K562 (cell line): ENCODE measurements around the gene EGLN3. TPM values are rescaled to one million over a fixed set of nuclear protein-coding genes. Genes with fewer than 3 reads are reported as not detected.
A peak's percentile ranks its signal among the peaks of the same experiment; 100 is the strongest.

Experiments used
- ATAC-seq: fragments of 200-7000 bp; cut with Tn5 transposase; 3 replicates; pipeline ENCODE4 v1.9.1; 2020; ENCODE audit warnings: moderate library complexity
- BruUV-seq: library from RNA; stranded (reverse); fragments of 400-500 nt; replicated peaks from 2 replicates; lab custom pipeline; 2021; lab: Mats Ljungman, UMichigan
- CTCF ChIA-PET: fragments of 300-600 bp; formaldehyde crosslinking; extraction: SDS; loops from one replicate; lab custom pipeline; 2021; ENCODE audit warnings: low intra/inter-chr PET ratio; lab: Yijun Ruan, JAX
- POLR2A ChIA-PET: fragments of 300-600, 350-650 bp; sonication (Branson Sonifier 250); formaldehyde crosslinking; extraction: SDS; loops from one replicate; lab custom pipeline; 2021; ENCODE audit warnings: antibody characterized with exemption, inconsistent platforms; lab: Yijun Ruan, JAX
- DNase-seq, 4 experiments: peaks; one replicate each; pipeline versions ENCODE4 v3.0.0 to v3.0.0-alpha.2; 2011 to 2018; ENCODE audit warnings: low spot score in 3 of 4, mixed read lengths in 3 of 4; ENCODE audit errors: extremely low read depth in 1 of 4
- FAIRE-seq: peaks from 2 replicates; lab custom pipeline; 2011; peaks lifted over from hg19 to GRCh38; lab: Jason Lieb, UNC
- H2AFZ ChIP-seq: 2 replicates; pipeline ENCODE4 v1.6.0; 2011; ENCODE audit warnings: low read depth, low read length, control low read depth, inconsistent platforms
- H3K27ac ChIP-seq: fragments of 200-600 bp; 3 replicates; pipeline ENCODE4 v1.8.0; 2011; ENCODE audit warnings: low read depth, mild to moderate bottlenecking, control low read depth, inconsistent platforms, low read length, moderate library complexity, mixed read lengths; ENCODE audit errors: extremely low read depth
- H3K27me3 ChIP-seq, 2 experiments: fragments of 300-600 bp in 1 of 2; 2 replicates in 1 of 2; 3 replicates in 1 of 2; pipeline versions ENCODE4 v1.6.0 to v1.8.0; 2011; ENCODE audit warnings: inconsistent platforms in 2 of 2, low read length in 2 of 2, mild to moderate bottlenecking in 1 of 2, mixed read lengths in 1 of 2, moderate library complexity in 1 of 2; ENCODE audit not compliant: control insufficient read depth in 2 of 2, insufficient read depth in 2 of 2
- H3K36me3 ChIP-seq: fragments of 300-600 bp; 3 replicates; pipeline ENCODE4 v1.8.0; 2011; ENCODE audit warnings: mild to moderate bottlenecking, low read length, inconsistent platforms; ENCODE audit not compliant: control insufficient read depth, insufficient read depth
- H3K4me1 ChIP-seq, 2 experiments: fragments of 200-600 bp in 1 of 2; replicated peaks in 1 of 2; 2 replicates in 1 of 2; 3 replicates in 1 of 2; pipeline versions ENCODE4 v1.5.1 to v1.8.0; 2011; ENCODE audit warnings: inconsistent platforms in 2 of 2, low read length in 2 of 2, mild to moderate bottlenecking in 1 of 2, mixed read lengths in 1 of 2, moderate library complexity in 1 of 2; ENCODE audit not compliant: control insufficient read depth in 2 of 2, insufficient read depth in 2 of 2
- H3K4me2 ChIP-seq: 2 replicates; pipeline ENCODE4 v1.6.1; 2011; ENCODE audit warnings: low read length, control low read depth, inconsistent platforms, mixed read lengths; ENCODE audit not compliant: insufficient read depth
- H3K4me3 ChIP-seq: fragments of 200-600 bp; sonication (generic), shearing (Covaris generic); 2 replicates; pipeline ENCODE4 v1.5.1; 2016; ENCODE audit warnings: control low read depth, inconsistent platforms
- H3K79me2 ChIP-seq: fragments of 200-600 bp; 3 replicates; pipeline ENCODE4 v1.8.0; 2011; ENCODE audit warnings: low read length, inconsistent platforms; ENCODE audit not compliant: control insufficient read depth, insufficient read depth
- H3K9ac ChIP-seq, 2 experiments: 2 replicates each; pipeline versions ENCODE4 v1.6.0 to v1.6.1; 2011; ENCODE audit warnings: low read depth in 2 of 2, low read length in 2 of 2, control low read depth in 1 of 2, inconsistent platforms in 1 of 2, mild to moderate bottlenecking in 1 of 2, mixed read lengths in 1 of 2; ENCODE audit not compliant: insufficient read depth in 1 of 2
- H3K9me1 ChIP-seq: one replicate; pipeline ENCODE4 v1.6.0; 2011; ENCODE audit warnings: inconsistent platforms, mild to moderate bottlenecking, low read length, moderate library complexity; ENCODE audit not compliant: control insufficient read depth, insufficient read depth
- H3K9me3 ChIP-seq: replicated peaks from 2 replicates; pipeline ENCODE4 v1.5.1; 2011; ENCODE audit warnings: low read depth, low read length, inconsistent platforms; ENCODE audit not compliant: control insufficient read depth, insufficient read depth
- H4K20me1 ChIP-seq: replicated peaks from 2 replicates; pipeline ENCODE4 v1.6.1; 2011; ENCODE audit warnings: low read length, inconsistent platforms, mixed read lengths; ENCODE audit not compliant: control insufficient read depth, insufficient read depth
- BRD9 ChIP-seq: fragments of 450-650 bp; IDR thresholded peaks from 2 replicates; pipeline ENCODE4 v1.6.1; 2018; ENCODE audit warnings: low read depth; ENCODE audit not compliant: partially characterized antibody
- CC2D1A ChIP-seq: fragments of 450-650 bp; IDR thresholded peaks from 2 replicates; pipeline ENCODE4 v1.6.1; 2017; ENCODE audit warnings: mild to moderate bottlenecking
- E2F3 ChIP-seq: fragments of 250-450 bp; sonication (Bioruptor Pico); IDR thresholded peaks from 2 replicates; pipeline ENCODE4 v1.4.0; 2020; ENCODE audit warnings: mild to moderate bottlenecking
- EP400 ChIP-seq: fragments of 450-650 bp; IDR thresholded peaks from 2 replicates; pipeline ENCODE4 v1.6.1; 2017; ENCODE audit warnings: antibody characterized with exemption, mild to moderate bottlenecking, moderate library complexity
- ETS2 ChIP-seq: IDR thresholded peaks from 2 replicates; pipeline ENCODE4 v1.6.1; 2016; ENCODE audit warnings: borderline replicate concordance, missing genetic modification characterization, mild to moderate bottlenecking, moderate library complexity, missing compliant biosample characterization; ENCODE audit not compliant: poor library complexity, severe bottlenecking
- HDAC3 ChIP-seq: fragments of 450-650 bp; IDR thresholded peaks from 2 replicates; pipeline ENCODE4 v1.6.1; 2018; ENCODE audit warnings: borderline replicate concordance, mild to moderate bottlenecking, moderate library complexity; ENCODE audit not compliant: partially characterized antibody
- HLTF ChIP-seq: fragments of 450-650 bp; IDR thresholded peaks from 2 replicates; pipeline ENCODE4 v1.6.1; 2016
- HMG20A ChIP-seq: fragments of 450-650 bp; formaldehyde crosslinking; conservative IDR thresholded peaks from 2 replicates; pipeline ENCODE4 v1.4.0; 2020; ENCODE audit warnings: mild to moderate bottlenecking, mixed read lengths
- JUNB ChIP-seq: fragments of 450-650 bp; formaldehyde crosslinking; conservative IDR thresholded peaks from 2 replicates; pipeline ENCODE4 v1.4.0; 2020; ENCODE audit warnings: mild to moderate bottlenecking
- MAFF ChIP-seq: IDR thresholded peaks from 2 replicates; pipeline ENCODE4 v1.6.1; 2012; ENCODE audit warnings: low read length, improper control_type of control experiment
- MBD1 ChIP-seq: fragments of 250-450 bp; sonication (Bioruptor Pico); IDR thresholded peaks from 2 replicates; pipeline ENCODE4 v1.8.0; 2022; ENCODE audit warnings: inconsistent platforms
- MECOM ChIP-seq: fragments of 250-450 bp; sonication (Bioruptor Pico); IDR thresholded peaks from 2 replicates; pipeline ENCODE4 v1.8.0; 2022; ENCODE audit warnings: inconsistent platforms
- NCOR1 ChIP-seq: fragments of 450-650 bp; IDR thresholded peaks from 2 replicates; pipeline ENCODE4 v1.6.1; 2016; ENCODE audit warnings: mild to moderate bottlenecking, moderate library complexity
- NR2C2 ChIP-seq, 2 experiments: fragments of 200-800 bp in 1 of 2; sonication (Bioruptor generic) in 1 of 2; sonication (generic) in 1 of 2; formaldehyde crosslinking in 1 of 2; IDR thresholded peaks; 2 replicates each; pipeline versions ENCODE4 v1.6.1 to v1.8.0; 2016 to 2022; ENCODE audit warnings: mild to moderate bottlenecking in 1 of 2, missing compliant biosample characterization in 1 of 2, missing genetic modification characterization in 1 of 2, missing genetic modification reagents in 1 of 2
- NR3C1 ChIP-seq: sonication (generic); formaldehyde crosslinking; IDR thresholded peaks from 2 replicates; pipeline ENCODE4 v1.8.1; 2022; ENCODE audit warnings: missing genetic modification reagents
- SP1 ChIP-seq: sonication (generic); formaldehyde crosslinking; IDR thresholded peaks from 2 replicates; pipeline ENCODE4 v1.8.1; 2022; ENCODE audit warnings: mild to moderate bottlenecking, missing genetic modification reagents
- STAT5A ChIP-seq: IDR thresholded peaks from 2 replicates; pipeline ENCODE4 v1.6.1; 2012; ENCODE audit warnings: low read length, inconsistent platforms, borderline replicate concordance
- ZBTB49 ChIP-seq: sonication (generic); formaldehyde crosslinking; IDR thresholded peaks from 2 replicates; pipeline ENCODE4 v1.8.0; 2022; ENCODE audit warnings: missing genetic modification reagents, mild to moderate bottlenecking, borderline replicate concordance
- ZEB2 ChIP-seq: fragments of 450-650 bp; IDR thresholded peaks from 2 replicates; pipeline ENCODE4 v1.6.1; 2016
- ZNF445 ChIP-seq: fragments of 250-450 bp; sonication (Bioruptor Pico); IDR thresholded peaks from 2 replicates; pipeline ENCODE4 v1.4.0; 2020; ENCODE audit warnings: low read depth, mild to moderate bottlenecking, moderate library complexity
- ZNF551 ChIP-seq: fragments of 250-450 bp; sonication (Bioruptor Pico); IDR thresholded peaks from 2 replicates; pipeline ENCODE4 v1.5.0; 2021; ENCODE audit warnings: mild to moderate bottlenecking, moderate library complexity
- WGBS: fragments of 100-300 bp; shearing (Covaris generic); methylation state at CpG from one replicate; pipeline ENCODE4 v1.1.6; 2016; ENCODE audit warnings: low coverage, mixed read lengths; ENCODE audit not compliant: insufficient coverage; ENCODE audit errors: missing lambda C conversion rate; 5-methylcytosine and 5-hydroxymethylcytosine counted together
- in situ Hi-C: fragments of 300-500 bp; cut with MboI; formaldehyde crosslinking; loops from 4 replicates; pipeline ENCODE4 v1.15.0; 2018; ENCODE audit warnings: inconsistent platforms, mixed read lengths
- intact Hi-C: fragments of 100-400 bp; cut with micrococcal nuclease; formaldehyde crosslinking; loops from 2 replicates; pipeline ENCODE4 v1.14.2; 2022
- polyA plus RNA-seq, 8 experiments: library from polyadenylated mRNA; depleted of rRNA in 4 of 8; stranded (reverse) in 5 of 8; unstranded in 3 of 8; fragments of >200 nt; fragmentation: Nextera tagmentation in 2 of 8; fragmentation: Illumina TruSeq in 1 of 8; extraction: Ambion mirVana in 2 of 8; extraction: Trizol in 1 of 8; gene quantifications; 2 replicates each; pipeline versions ENCODE4 v1.2.1 to v1.2.3, GENCODE V29; 2011 to 2014; ENCODE audit warnings: inconsistent platforms in 1 of 8, missing spikeins in 1 of 8
- total RNA-seq, 7 experiments: library from RNA; depleted of rRNA in 6 of 7; stranded (reverse); fragments of >200 nt in 6 of 7; fragmentation: Illumina TruSeq in 2 of 7; extraction: Trizol in 2 of 7; gene quantifications; 2 replicates each; pipeline versions ENCODE4 v1.2.1 to v1.2.3, GENCODE V29; 2011 to 2021; ENCODE audit warnings: low replicate concordance in 1 of 7

Gene EGLN3
- total and polyA plus RNA-seq, 9 of the 15 experiments (the other 6 are each of a cell fraction or from before 2014, with no cell fraction given): 2.5 to 87.6 (median 5.8) TPM

- peaks cover 4% of the 10 kb centered on the region; the same call in 1 of the 2 replicates for H3K9me3 ChIP-seq
- H4K20me1 ChIP-seq: no peaks in the 10 kb centered on the region
- in situ Hi-C loops: no loop called here
- no peak overlapping the region for H3K4me3 ChIP-seq
- H3K27me3 ChIP-seq: no peaks in the 10 kb centered on the region
- intact Hi-C loops: no loop called here
- ATAC-seq: no peak
- FAIRE-seq: no peak
- no peak overlapping the region for H3K27ac ChIP-seq
- ChIA-PET CTCF (no interaction called here), POLR2A (no interaction called here)
- H3K4me2 ChIP-seq: no peak overlapping the region
- H3K79me2 ChIP-seq: no peaks in the 10 kb centered on the region
- 61% methylated on average over 2 of the region's 2 CpGs for WGBS
- no peaks in the 10 kb centered on the region for H3K36me3 ChIP-seq
- no peak for DNase-seq
- no peaks in the 10 kb centered on the region for H3K9me1 ChIP-seq
- H3K9ac ChIP-seq: no peak overlapping the region
- BruUV-seq: no TSS peak
- no peak overlapping the region for H2AFZ ChIP-seq
- H3K4me1 ChIP-seq: no peaks in the 10 kb centered on the region; a peak in 1 of 5 replicates
- TF ChIP-seq MAFF: no peak
- no peak for TF ChIP-seq E2F3
- TF ChIP-seq HMG20A (CRISPR knock-in tag): no peak
- peak; percentile 27; the same call in 1 of the 2 replicates for TF ChIP-seq CC2D1A
- no peak for TF ChIP-seq JUNB (CRISPR knock-in tag)
- TF ChIP-seq EP400: no peak
- TF ChIP-seq ZNF551 (CRISPR knock-in tag): no peak
- no peak for TF ChIP-seq BRD9
- TF ChIP-seq NR3C1 (CRISPR knock-in tag): no peak
- TF ChIP-seq SP1: no peak
- TF ChIP-seq ZNF445: no peak
- no peak for TF ChIP-seq HDAC3
- TF ChIP-seq NCOR1: no peak
- no peak for TF ChIP-seq ZBTB49 (CRISPR knock-in tag)
- TF ChIP-seq ETS2: no peak
- TF ChIP-seq HLTF: 0 out of 2 replicates have a peak, but pooled peaks have one; percentile 68
- TF ChIP-seq NR2C2 (CRISPR knock-in tag; IDR thresholded peaks at IDR 0.05): no peak
- TF ChIP-seq NR2C2 (tag; IDR thresholded peaks at IDR 0.05): no peak
- TF ChIP-seq ZEB2: peak; percentile 81
- peak; percentile 90 for TF ChIP-seq MBD1
- TF ChIP-seq STAT5A: no peak
- TF ChIP-seq MECOM (CRISPR knock-in tag): no peak
Measured at GRCh38 chr14:33876274-33876673, 74.6 kb downstream of the EGLN3 start.
